HepG2 (cell line): ENCODE results near the gene CPSF7. TPM values are rescaled to one million over a fixed set of nuclear protein-coding genes. Genes with fewer than 3 reads are reported as not detected.
A peak's percentile ranks its signal among the peaks of the same experiment; 100 is the strongest.

Experiments used
- AKAP8 ChIP-seq: sonication (generic); formaldehyde crosslinking; IDR thresholded peaks from 2 replicates; pipeline ENCODE4 v1.5.1; 2020; ENCODE audit warnings: mild to moderate bottlenecking, missing genetic modification reagents
- ATF1 ChIP-seq: IDR thresholded peaks from 2 replicates; pipeline ENCODE4 v1.6.1; 2016; ENCODE audit warnings: mild to moderate bottlenecking, control low read depth
- ATF7 ChIP-seq, 2 experiments: fragments of 450-650 bp in 1 of 2; sonication (generic) in 1 of 2; formaldehyde crosslinking in 1 of 2; IDR thresholded peaks; 2 replicates each; pipeline versions ENCODE4 v1.4.0 to v1.6.1; 2016 to 2020; ENCODE audit warnings: antibody characterized with exemption in 1 of 2, mild to moderate bottlenecking in 1 of 2, missing genetic modification reagents in 1 of 2
- ETS1 ChIP-seq: sonication (generic); formaldehyde crosslinking; IDR thresholded peaks from 2 replicates; pipeline ENCODE4 v1.4.0; 2020; ENCODE audit warnings: missing genetic modification reagents
- LCORL ChIP-seq, 2 experiments: fragments of 450-650 bp in 1 of 2; sonication (generic) in 1 of 2; formaldehyde crosslinking in 1 of 2; IDR thresholded peaks; 2 replicates each; pipeline versions ENCODE4 v1.5.0 to v1.6.1; 2017 to 2020; ENCODE audit warnings: antibody characterized with exemption in 1 of 2, missing genetic modification reagents in 1 of 2
- NR2C2 ChIP-seq: sonication (generic); formaldehyde crosslinking; IDR thresholded peaks from 2 replicates; pipeline ENCODE4 v1.4.0; 2020; ENCODE audit warnings: missing genetic modification reagents, mild to moderate bottlenecking, moderate library complexity, borderline replicate concordance
- SIX4 ChIP-seq: sonication (generic); formaldehyde crosslinking; IDR thresholded peaks from 2 replicates; pipeline ENCODE4 v1.4.0; 2020; ENCODE audit warnings: missing genetic modification reagents
- SNAPC4 ChIP-seq: sonication (generic); formaldehyde crosslinking; IDR thresholded peaks from 2 replicates; pipeline ENCODE4 v1.4.0; 2020; ENCODE audit warnings: mild to moderate bottlenecking, missing genetic modification reagents
- UBTF ChIP-seq: sonication (generic); formaldehyde crosslinking; IDR thresholded peaks from 2 replicates; pipeline ENCODE4 v1.4.0; 2020; ENCODE audit warnings: mild to moderate bottlenecking, missing genetic modification reagents
- WIZ ChIP-seq: sonication (generic); formaldehyde crosslinking; IDR thresholded peaks from 2 replicates; pipeline ENCODE4 v1.5.1; 2020; ENCODE audit warnings: mild to moderate bottlenecking, missing genetic modification reagents
- ZBTB44 ChIP-seq: sonication (generic); formaldehyde crosslinking; IDR thresholded peaks from 2 replicates; pipeline ENCODE4 v1.4.0; 2020; ENCODE audit warnings: missing genetic modification reagents
- ZNF205 ChIP-seq: IDR thresholded peaks from 2 replicates; pipeline ENCODE4 v1.6.1; 2018; ENCODE audit warnings: missing biosample characterization, missing genetic modification reagents
- ZNF256 ChIP-seq: sonication (generic); formaldehyde crosslinking; conservative IDR thresholded peaks from 2 replicates; pipeline ENCODE4 v1.4.0; 2020; ENCODE audit warnings: missing genetic modification reagents
- ZNF335 ChIP-seq: sonication (generic); formaldehyde crosslinking; IDR thresholded peaks from 2 replicates; pipeline ENCODE4 v1.4.0; 2020; ENCODE audit warnings: missing genetic modification reagents
- ZNF34 ChIP-seq: sonication (generic); formaldehyde crosslinking; IDR thresholded peaks from 2 replicates; pipeline ENCODE4 v1.4.0; 2020; ENCODE audit warnings: mild to moderate bottlenecking, missing genetic modification reagents, borderline replicate concordance
- ZNF564 ChIP-seq: sonication (generic); formaldehyde crosslinking; IDR thresholded peaks from 2 replicates; pipeline ENCODE4 v1.8.1; 2023; ENCODE audit warnings: mild to moderate bottlenecking, missing genetic modification reagents
- ZSCAN22 ChIP-seq: sonication (generic); formaldehyde crosslinking; IDR thresholded peaks from 2 replicates; pipeline ENCODE4 v1.4.0; 2020; ENCODE audit warnings: mild to moderate bottlenecking, missing genetic modification reagents
- polyA plus RNA-seq, 8 experiments: library from polyadenylated mRNA; depleted of rRNA in 3 of 8; stranded (reverse) in 7 of 8; unstranded in 1 of 8; fragments of >200 nt; fragmentation: Illumina TruSeq in 4 of 8; extraction: Trizol in 4 of 8; gene quantifications; 2 replicates each; pipeline versions ENCODE4 v1.2.1 to v1.2.3, GENCODE V29; 2011 to 2016; ENCODE audit warnings: low read depth in 4 of 8, missing spikeins in 1 of 8, mixed read lengths in 1 of 8; ENCODE audit not compliant: insufficient read depth in 1 of 8
- total RNA-seq, 5 experiments: library from RNA; depleted of rRNA; stranded (reverse); fragments of >200 nt; fragmentation: Illumina TruSeq; extraction: Trizol; gene quantifications; 2 replicates each; pipeline ENCODE4 v1.2.3, GENCODE V29; 2016; ENCODE audit warnings: low read depth in 1 of 5

CPSF7 gene
- total and polyA plus RNA-seq, 2 of the 13 experiments (the other 11 are each of a cell fraction or from before 2014, with no cell fraction given): 34.1 to 36.8 TPM

- peak; percentile 89 for TF ChIP-seq UBTF (CRISPR knock-in tag)
- no peak for TF ChIP-seq LCORL (IDR thresholded peaks at IDR 0.05)
- peak; percentile 74 for TF ChIP-seq LCORL (CRISPR knock-in tag; IDR thresholded peaks at IDR 0.05)
- no peak for TF ChIP-seq ZSCAN22 (CRISPR knock-in tag)
- TF ChIP-seq ETS1 (CRISPR knock-in tag): no peak
- TF ChIP-seq WIZ (CRISPR knock-in tag): peak; percentile 34; the same call in 1 of the 2 replicates
- 0 out of 2 replicates have a peak, but pooled peaks have one; percentile 28 for TF ChIP-seq ATF1 (CRISPR knock-in tag)
- TF ChIP-seq SIX4 (CRISPR knock-in tag): no peak
- TF ChIP-seq ZNF205 (CRISPR knock-in tag): no peak
- peak; percentile 4 for TF ChIP-seq ZBTB44 (CRISPR knock-in tag)
- peak; percentile 45; the same call in 1 of the 2 replicates for TF ChIP-seq ZNF564 (CRISPR knock-in tag)
- TF ChIP-seq NR2C2 (CRISPR knock-in tag): peak; percentile 96
- peak; percentile 51; the same call in 1 of the 2 replicates for TF ChIP-seq AKAP8 (CRISPR knock-in tag)
- TF ChIP-seq SNAPC4: peak; percentile 81
- peak; percentile 74; the same call in 1 of the 2 replicates for TF ChIP-seq ZNF335 (CRISPR knock-in tag)
- TF ChIP-seq ZNF34 (CRISPR knock-in tag): peak; percentile 88; the same call in 1 of the 2 replicates
- no peak for TF ChIP-seq ATF7 (IDR thresholded peaks at IDR 0.05)
- 0 out of 2 replicates have a peak, but pooled peaks have one; percentile 35 for TF ChIP-seq ATF7 (CRISPR knock-in tag; IDR thresholded peaks at IDR 0.05)
- TF ChIP-seq ZNF256: peak; percentile 65; the same call in 1 of the 2 replicates
These were observed 67.8 kb downstream of the CPSF7 start, which contains the start of the genes CYB561A3 and TMEM138 (continued) for GRCh38 chr11:61361741-61362541.
